Activated T-helper 1 cell treated with anti-CD3 and anti-CD28 coated beads, Interleukin-12 subunit alpha, Interleukin-12 subunit beta, Interleukin-2, Interleukin-4 antibody, amounts not matched to agents 30 ng/mL and 10 ng/mL and 1 ng/mL, durations not matched to agents 14 hours and 24 hours and 36 hours (primary cell): ENCODE measurements around the gene BZW2. TPM values are rescaled to one million over a fixed set of nuclear protein-coding genes. Genes with fewer than 3 reads are reported as not detected.

Source experiments
- DNase-seq: peaks from one replicate; pipeline ENCODE4 v3.0.0; 2021; ENCODE audit warnings: low spot score
- H3K27ac Mint-ChIP-seq: one replicate; pipeline ENCODE4 v1.8.0; 2021; ENCODE audit warnings: mild to moderate bottlenecking, mixed read lengths
- H3K27me3 Mint-ChIP-seq: one replicate; pipeline ENCODE4 v1.8.0; 2022; ENCODE audit warnings: mild to moderate bottlenecking, moderate library complexity, mixed read lengths; ENCODE audit not compliant: insufficient read depth
- H3K36me3 Mint-ChIP-seq: one replicate; pipeline ENCODE4 v1.8.0; 2021; ENCODE audit warnings: low read depth, mixed read lengths
- H3K4me1 Mint-ChIP-seq: one replicate; pipeline ENCODE4 v1.8.0; 2021; ENCODE audit warnings: low read depth, mixed read lengths
- H3K4me3 Mint-ChIP-seq: one replicate; pipeline ENCODE4 v1.8.0; 2021; ENCODE audit warnings: mild to moderate bottlenecking, moderate library complexity, mixed read lengths
- H3K9me3 Mint-ChIP-seq: one replicate; pipeline ENCODE4 v1.8.0; 2021; ENCODE audit warnings: mixed read lengths
- intact Hi-C: fragments of 100-400 bp; cut with micrococcal nuclease; formaldehyde crosslinking; loops from one replicate; pipeline ENCODE4 v1.15.1; 2024
- total RNA-seq: library from RNA; stranded (reverse); gene quantifications from 2 replicates; pipeline ENCODE4 v1.2.3, GENCODE V29; 2022

BZW2 gene
- total RNA-seq, 1 donor from 2014 or later = 94.3 TPM

DNA sequence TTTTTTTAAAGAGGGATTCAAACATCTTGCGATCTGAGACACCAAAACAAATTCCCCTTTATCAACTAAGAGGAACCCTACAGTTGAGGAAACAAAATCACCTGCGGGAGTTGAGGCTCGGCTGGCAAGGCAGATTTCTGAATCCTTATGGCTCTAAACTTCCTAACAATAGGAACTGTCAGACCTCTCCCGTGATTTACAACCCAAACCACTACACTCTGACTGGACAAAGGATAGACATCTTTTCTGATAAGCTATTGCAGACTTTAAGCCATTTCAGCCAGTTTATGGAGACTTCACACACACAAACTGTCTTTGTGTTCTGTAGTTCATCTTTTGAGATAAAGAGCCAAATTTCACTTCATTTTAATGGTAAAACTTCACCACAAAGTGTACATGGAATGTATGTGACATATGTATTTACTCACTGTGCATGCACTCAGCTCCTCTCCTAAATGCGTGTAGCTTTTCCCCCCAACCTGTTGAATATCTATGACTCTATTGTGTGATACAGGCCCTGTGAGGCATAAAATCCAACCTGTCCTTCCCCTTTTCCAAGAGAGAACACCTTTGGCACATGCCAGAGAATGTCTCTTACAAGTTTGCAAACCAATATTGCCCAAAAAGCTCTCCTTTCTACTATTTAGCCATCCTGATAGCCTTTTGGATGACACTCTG lies 92.2 kb downstream of the BZW2 start:
- H3K4me3 Mint-ChIP-seq = no peak overlapping the region
- no peak overlapping the region for H3K27ac Mint-ChIP-seq
- peaks cover 6% of the 10 kb centered on the region for H3K4me1 Mint-ChIP-seq
- intact Hi-C loops = no loop called here
- H3K27me3 Mint-ChIP-seq = no peaks in the 10 kb centered on the region
- H3K36me3 Mint-ChIP-seq = no peaks in the 10 kb centered on the region
- no peaks in the 10 kb centered on the region for H3K9me3 Mint-ChIP-seq
- no peak for DNase-seq

GRCh38 chr7:16739863-16740622 lies 94.1 kb downstream of the BZW2 start:
- Mint-ChIP-seq H3K27me3 (no peaks in the 10 kb centered on the region), H3K27ac (no peak overlapping the region), H3K4me3 (no peak overlapping the region), H3K4me1 (peaks cover 6% of the 10 kb centered on the region), H3K9me3 (no peaks in the 10 kb centered on the region), H3K36me3 (no peaks in the 10 kb centered on the region)
- intact Hi-C loops = no loop called here
- no peak for DNase-seq

GRCh38 chr7:16740623-16740953 lies 94.6 kb downstream of the BZW2 start:
- no peak for DNase-seq
- peaks cover 6% of the 10 kb centered on the region for H3K4me1 Mint-ChIP-seq
- H3K9me3 Mint-ChIP-seq = no peaks in the 10 kb centered on the region
- no peak overlapping the region for H3K4me3 Mint-ChIP-seq
- H3K36me3 Mint-ChIP-seq = no peaks in the 10 kb centered on the region
- H3K27ac Mint-ChIP-seq = no peak overlapping the region
- no peaks in the 10 kb centered on the region for H3K27me3 Mint-ChIP-seq
- intact Hi-C loops = no loop called here

GRCh38 chr7:16740996-16741395 lies 95.0 kb downstream of the BZW2 start:
- intact Hi-C loops = no loop called here
- DNase-seq = no peak
- Mint-ChIP-seq H3K9me3 (no peaks in the 10 kb centered on the region), H3K27me3 (no peaks in the 10 kb centered on the region), H3K4me3 (no peak overlapping the region), H3K4me1 (peaks cover 6% of the 10 kb centered on the region), H3K27ac (no peak overlapping the region), H3K36me3 (no peaks in the 10 kb centered on the region)

DNA sequence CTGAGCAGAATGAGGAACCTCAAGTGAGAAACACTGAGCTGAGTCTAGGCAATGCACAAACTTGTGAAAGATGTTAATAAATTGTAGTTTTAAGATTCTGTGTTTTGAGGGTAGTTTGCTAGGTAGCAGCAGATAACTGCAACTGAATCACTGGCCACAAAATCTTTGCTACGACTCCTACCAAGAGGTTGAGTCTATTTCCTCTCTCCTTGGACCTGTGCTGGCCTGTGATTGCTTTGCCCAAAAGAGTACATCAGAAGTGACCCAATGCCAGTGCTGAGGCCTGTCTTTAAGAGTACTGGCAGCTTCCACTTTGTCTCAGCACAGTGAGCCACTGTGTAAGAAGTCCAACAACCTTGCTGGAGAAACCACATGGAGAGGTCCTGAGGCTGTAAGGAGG lies 95.7 kb downstream of the BZW2 start:
- Mint-ChIP-seq H3K27me3 (no peaks in the 10 kb centered on the region), H3K4me1 (peaks cover 6% of the 10 kb centered on the region), H3K9me3 (no peaks in the 10 kb centered on the region), H3K27ac (no peak overlapping the region), H3K36me3 (no peaks in the 10 kb centered on the region), H3K4me3 (no peak overlapping the region)
- intact Hi-C loops = no loop called here
- no peak for DNase-seq

- Mint-ChIP-seq H3K4me3 (no peak overlapping the region), H3K27ac (no peak overlapping the region), H3K27me3 (no peaks in the 10 kb centered on the region), H3K36me3 (no peaks in the 10 kb centered on the region), H3K4me1 (peaks cover 6% of the 10 kb centered on the region), H3K9me3 (no peaks in the 10 kb centered on the region)
- intact Hi-C loops = no loop called here
- DNase-seq = no peak
Measured at GRCh38 chr7:16742547-16742946, 96.6 kb downstream of the BZW2 start.

DNA sequence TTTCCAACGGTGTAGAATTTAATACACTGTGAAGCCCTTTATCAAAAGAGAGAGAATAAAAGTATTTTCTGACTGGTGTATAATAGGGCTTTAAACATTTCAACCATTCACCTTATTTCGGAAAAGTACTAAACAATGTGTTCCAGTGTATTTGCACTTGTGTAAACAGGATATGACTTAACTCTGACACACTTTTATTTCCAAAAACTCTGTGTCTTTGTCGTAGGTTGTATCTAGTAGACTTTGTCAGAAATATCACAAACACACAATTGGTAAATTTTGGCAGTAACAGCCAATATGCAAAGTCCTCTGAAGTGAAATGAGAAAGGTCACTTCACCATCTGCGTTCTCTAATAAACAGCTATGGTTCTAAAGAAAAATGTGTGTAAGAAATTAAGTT lies 97.3 kb downstream of the BZW2 start:
- peaks cover 6% of the 10 kb centered on the region for H3K4me1 Mint-ChIP-seq
- no peak overlapping the region for H3K27ac Mint-ChIP-seq
- intact Hi-C loops = no loop called here
- no peaks in the 10 kb centered on the region for H3K36me3 Mint-ChIP-seq
- no peaks in the 10 kb centered on the region for H3K9me3 Mint-ChIP-seq
- H3K27me3 Mint-ChIP-seq = no peaks in the 10 kb centered on the region
- DNase-seq = no peak
- no peak overlapping the region for H3K4me3 Mint-ChIP-seq

GRCh38 chr7:16744518-16745250 lies 98.7 kb downstream of the BZW2 start:
- intact Hi-C loops = no loop called here
- Mint-ChIP-seq H3K27me3 (no peaks in the 10 kb centered on the region), H3K36me3 (no peaks in the 10 kb centered on the region), H3K4me3 (no peak overlapping the region), H3K4me1 (peaks cover 6% of the 10 kb centered on the region), H3K27ac (no peak overlapping the region), H3K9me3 (no peaks in the 10 kb centered on the region)
- DNase-seq = no peak

DNA sequence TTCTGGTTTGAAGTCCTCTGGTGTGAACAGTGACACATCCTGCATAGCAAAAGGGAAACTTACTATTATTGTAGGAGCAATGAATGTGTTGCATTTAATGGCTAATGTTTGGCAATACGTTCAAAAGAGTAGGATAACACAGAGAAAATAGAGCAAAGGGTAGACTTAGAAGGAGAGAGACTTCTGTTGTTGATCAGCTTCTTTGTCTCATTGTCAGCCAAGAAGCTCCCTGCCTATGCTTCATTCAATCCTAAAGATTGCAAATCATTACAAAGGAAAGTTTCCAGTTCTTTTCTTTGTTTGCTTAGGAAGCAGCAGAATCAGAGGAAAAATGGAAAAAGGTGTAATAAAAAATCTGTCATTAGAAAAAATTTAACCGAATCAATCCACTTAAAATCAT lies 99.7 kb downstream of the BZW2 start:
- Mint-ChIP-seq H3K27ac (no peak overlapping the region), H3K36me3 (no peaks in the 10 kb centered on the region), H3K9me3 (no peaks in the 10 kb centered on the region), H3K27me3 (peaks cover 7% of the 10 kb centered on the region), H3K4me1 (peaks cover under 1% of the 10 kb centered on the region), H3K4me3 (no peak overlapping the region)
- intact Hi-C loops = no loop called here
- no peak for DNase-seq

GRCh38 chr7:16747102-16747501 lies 101.1 kb downstream of the BZW2 start:
- H3K27ac Mint-ChIP-seq = no peak overlapping the region
- no peak for DNase-seq
- no peaks in the 10 kb centered on the region for H3K4me1 Mint-ChIP-seq
- H3K4me3 Mint-ChIP-seq = no peak overlapping the region
- H3K36me3 Mint-ChIP-seq = no peaks in the 10 kb centered on the region
- H3K9me3 Mint-ChIP-seq = no peaks in the 10 kb centered on the region
- intact Hi-C loops = no loop called here
- peaks cover 14% of the 10 kb centered on the region for H3K27me3 Mint-ChIP-seq

DNA sequence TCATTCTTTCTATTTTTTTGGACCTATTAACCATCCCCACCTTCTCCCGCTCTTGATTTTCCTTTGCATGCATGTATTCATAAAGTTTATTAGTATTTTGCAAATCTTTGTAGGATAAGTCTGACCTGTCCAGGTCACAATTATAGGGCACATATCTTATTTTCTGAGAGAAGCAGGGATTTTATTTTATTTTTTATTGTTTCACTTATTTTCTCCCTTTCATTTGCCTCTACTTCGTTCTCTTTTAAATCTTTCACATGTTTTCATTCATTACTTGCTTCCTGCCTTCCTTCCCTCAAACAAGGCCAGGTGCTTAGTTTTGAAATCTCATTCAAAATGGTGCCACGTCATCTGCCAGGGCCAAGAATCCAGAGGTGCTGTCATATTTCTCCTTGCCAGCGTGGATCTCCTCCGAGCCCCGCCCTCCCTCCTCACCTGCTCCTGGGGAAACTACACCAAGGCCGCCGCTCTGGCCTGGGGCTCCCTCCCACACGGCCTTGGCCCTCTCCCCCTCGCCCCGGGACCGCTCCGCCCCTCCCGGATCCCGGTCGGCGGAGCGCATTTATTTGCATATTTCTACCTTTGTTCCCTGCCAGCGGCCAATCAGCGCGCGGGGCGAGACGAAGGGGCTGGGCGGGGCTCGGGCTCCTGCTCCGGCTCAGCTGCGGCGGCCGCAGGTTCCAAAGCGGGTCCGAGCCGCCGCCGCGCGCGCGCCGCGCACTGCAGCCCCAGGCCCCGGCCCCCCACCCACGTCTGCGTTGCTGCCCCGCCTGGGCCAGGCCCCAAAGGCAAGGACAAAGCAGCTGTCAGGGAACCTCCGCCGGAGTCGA lies 107.3 kb downstream of the BZW2 start, which contains the start of gene TSPAN13:
TSPAN13 (plus strand) TSS at position 654 of the 830 bp plus-strand sequence. CDS start 213 bp downstream, outside the sequence.
- Mint-ChIP-seq H3K9me3 (no peaks in the 10 kb centered on the region), H3K4me3 (peak within 1 kb of the TSS; percentile 78), H3K4me1 (peaks cover 15% of the 10 kb centered on the region), H3K27me3 (peaks cover 43% of the 10 kb centered on the region), H3K36me3 (no peaks in the 10 kb centered on the region), H3K27ac (peak within 1 kb of the TSS; percentile 42)
- peak; percentile 60 for DNase-seq
- intact Hi-C loops = loop anchor here (2.0 to 5.0 kb wide), 2 partner anchors 107 to 164 kb away; partner anchors contain the start of gene BZW2
